ENCODE data around the gene LTBR. TPM values are rescaled to one million over a fixed set of nuclear protein-coding genes. Genes with fewer than 3 reads are reported as not detected.
A peak's percentile ranks its signal among the peaks of the same experiment; 100 is the strongest.

LTBR gene
- total RNA-seq, 5 donors from 2014 or later (not counting 1 experiment from before 2014, with no cell fraction given): 0.56 to 1.6 (median 1.2) TPM; not detected in 1

DNA sequence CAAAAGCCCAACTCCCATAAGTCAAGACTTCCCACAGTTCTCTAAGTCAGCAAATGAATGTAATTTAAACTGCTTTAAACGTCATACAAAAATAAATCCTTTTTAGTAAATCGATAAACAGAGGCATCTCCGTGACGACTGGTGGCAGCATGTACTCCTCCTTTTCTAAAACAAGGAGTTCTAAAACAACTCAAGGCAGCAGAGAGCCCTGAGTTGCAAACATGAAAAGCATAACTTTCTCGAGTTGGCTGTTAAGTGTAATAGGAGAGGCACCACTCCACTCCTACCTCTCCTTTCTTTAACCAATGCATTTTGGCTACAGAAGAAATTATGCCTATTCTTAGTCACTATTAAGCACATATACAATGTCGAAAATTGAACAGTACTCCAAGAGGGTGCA, 22.0 kb downstream of the LTBR start:
- Mint-ChIP-seq H3K4me3 (no peak overlapping the region), H3K4me1 (no peaks in the 10 kb centered on the region), H3K27me3 (peaks cover 0 to 3% of the 10 kb centered on the region in 2 donors), H3K9me3 (no peaks in the 10 kb centered on the region), H3K36me3 (no peaks in the 10 kb centered on the region), H3K27ac (no peak overlapping the region)
- ChIA-PET CTCF (interaction anchor here in 1 of 2 donors (0.7 kb wide), 1 partner anchor 208 kb away, joined by 4 read pairs; no protein-coding TSS in a partner anchor), POLR2A (no interaction called here)
- DNase-seq (no peak), ATAC-seq (replicated peaks in 1 of 4) (no peak)
- no peaks in the 10 kb centered on the region for H3K4me1 ChIP-seq (ENCODE audit: control insufficient read depth in 1 of 2, extremely low read depth in 1 of 2, insufficient read depth in 2 of 2, low read length in 2 of 2)
- H3K9me3 ChIP-seq: no peaks in the 10 kb centered on the region
- H3K27ac ChIP-seq (ENCODE audit: low read length): no peak overlapping the region
- no peaks in the 10 kb centered on the region for H3K27me3 ChIP-seq (replicated peaks in 1 of 2; ENCODE audit: control insufficient read depth in 2 of 2, extremely low read depth in 1 of 2, insufficient read depth in 2 of 2, low read length in 1 of 2)
- no peak overlapping the region for H3K4me3 ChIP-seq (ENCODE audit: control insufficient read depth in 1 of 2, extremely low read depth in 1 of 2, low read length in 1 of 2)
- WGBS (ENCODE audit: insufficient coverage): no CpG with 5 or more reads among the region's 6 CpGs
- no peaks in the 10 kb centered on the region for H3K36me3 ChIP-seq (ENCODE audit: control insufficient read depth in 2 of 2, extremely low read depth in 1 of 2, insufficient read depth in 1 of 2, low read length in 1 of 2)

DNA sequence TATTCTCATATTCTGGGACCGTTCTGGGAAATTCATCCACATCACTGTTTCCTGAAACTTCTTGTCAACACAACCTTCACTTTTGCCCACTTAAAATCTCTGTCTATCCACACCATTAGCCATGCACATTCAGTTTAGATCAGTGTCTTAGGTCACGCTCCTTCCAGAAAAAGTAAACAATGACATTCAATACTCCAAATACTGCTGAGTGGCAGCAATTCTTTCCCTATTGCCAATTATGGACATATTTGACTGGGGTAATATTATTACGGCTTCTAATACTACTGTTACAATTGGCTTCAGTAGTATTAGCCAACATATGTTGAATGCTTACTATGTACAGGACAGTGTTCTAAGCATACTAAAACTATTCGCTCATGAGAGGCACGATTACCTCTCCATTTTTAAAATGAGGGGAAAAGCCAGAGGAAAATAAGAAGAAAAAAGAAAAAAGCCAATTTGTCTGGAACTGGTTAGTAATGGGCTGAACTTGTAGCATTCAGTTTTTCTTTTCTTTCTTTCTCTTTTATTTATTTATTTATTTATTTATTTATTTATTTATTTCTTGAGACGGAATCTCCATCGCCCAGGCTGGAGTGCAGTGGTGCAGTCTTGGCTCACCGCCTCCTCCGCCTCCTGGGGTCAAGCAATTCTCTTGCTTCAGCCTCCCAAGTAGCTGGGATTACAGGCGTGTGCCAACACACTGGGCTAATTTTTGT, 23.4 kb downstream of the LTBR start:
- H3K4me1 ChIP-seq (ENCODE audit: control insufficient read depth in 1 of 2, extremely low read depth in 1 of 2, insufficient read depth in 2 of 2, low read length in 2 of 2): no peaks in the 10 kb centered on the region
- no peaks in the 10 kb centered on the region for H3K4me1 Mint-ChIP-seq
- no peak overlapping the region for H3K27ac ChIP-seq (ENCODE audit: low read length)
- ChIA-PET POLR2A (interaction anchor here in 1 of 2 donors (0.6 kb wide), 1 partner anchor 1893 kb away, joined by 3 read pairs; no protein-coding TSS in a partner anchor), CTCF (interaction anchor here in 1 of 2 donors (0.7 kb wide), 1 partner anchor 748 kb away, joined by 4 read pairs; no protein-coding TSS in a partner anchor)
- no peaks in the 10 kb centered on the region for H3K36me3 ChIP-seq (ENCODE audit: control insufficient read depth in 2 of 2, extremely low read depth in 1 of 2, insufficient read depth in 1 of 2, low read length in 1 of 2)
- ATAC-seq (replicated peaks in 1 of 4): no peak
- H3K27me3 ChIP-seq (replicated peaks in 1 of 2; ENCODE audit: control insufficient read depth in 2 of 2, extremely low read depth in 1 of 2, insufficient read depth in 2 of 2, low read length in 1 of 2): no peaks in the 10 kb centered on the region
- no peaks in the 10 kb centered on the region for H3K36me3 Mint-ChIP-seq
- no peaks in the 10 kb centered on the region for H3K9me3 Mint-ChIP-seq
- no peak overlapping the region for H3K27ac Mint-ChIP-seq
- H3K27me3 Mint-ChIP-seq: peaks cover 0 to 3% of the 10 kb centered on the region in 2 donors
- DNase-seq: no peak
- H3K4me3 Mint-ChIP-seq: no peak overlapping the region
- no peak overlapping the region for H3K4me3 ChIP-seq (ENCODE audit: control insufficient read depth in 1 of 2, extremely low read depth in 1 of 2, low read length in 1 of 2)
- WGBS (ENCODE audit: insufficient coverage): 100% methylated on average over 4 of the region's 10 CpGs
- no peaks in the 10 kb centered on the region for H3K9me3 ChIP-seq

DNA sequence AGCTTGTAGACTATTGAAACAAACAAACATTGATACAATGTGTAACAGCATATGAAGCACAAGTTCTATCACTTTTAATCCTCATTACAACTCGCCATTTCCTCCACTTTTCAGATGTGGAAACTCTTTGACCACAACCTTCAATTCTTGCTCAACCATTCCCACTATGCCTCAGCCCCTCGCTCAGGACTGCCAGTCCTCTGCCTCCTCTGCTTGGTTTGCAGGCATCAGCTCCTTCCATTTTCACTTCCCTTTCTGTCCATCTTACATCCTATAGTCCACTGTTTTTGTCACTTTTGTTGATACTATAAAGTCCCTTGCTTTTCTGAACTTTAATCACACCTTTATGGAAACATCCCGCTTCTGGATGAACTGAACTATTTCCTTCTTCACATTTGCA, 32.6 kb downstream of the LTBR start:
- no peaks in the 10 kb centered on the region for H3K36me3 ChIP-seq (ENCODE audit: control insufficient read depth in 2 of 2, extremely low read depth in 1 of 2, insufficient read depth in 1 of 2, low read length in 1 of 2)
- no peaks in the 10 kb centered on the region for H3K9me3 Mint-ChIP-seq
- WGBS (ENCODE audit: insufficient coverage): 47% methylated on average over 3 of the region's 3 CpGs
- peaks cover 0 to 4% of the 10 kb centered on the region in 2 donors for H3K27me3 Mint-ChIP-seq
- H3K4me1 Mint-ChIP-seq: no peaks in the 10 kb centered on the region
- H3K27ac Mint-ChIP-seq: no peak overlapping the region
- H3K4me3 ChIP-seq (ENCODE audit: control insufficient read depth in 1 of 2, extremely low read depth in 1 of 2, low read length in 1 of 2): no peak overlapping the region
- POLR2A ChIA-PET: no interaction called here
- H3K27ac ChIP-seq (ENCODE audit: low read length): no peak overlapping the region
- ATAC-seq (replicated peaks in 1 of 4) (no peak), DNase-seq (no peak)
- H3K9me3 ChIP-seq: no peaks in the 10 kb centered on the region
- no peaks in the 10 kb centered on the region for H3K36me3 Mint-ChIP-seq
- no peaks in the 10 kb centered on the region for H3K4me1 ChIP-seq (ENCODE audit: control insufficient read depth in 1 of 2, extremely low read depth in 1 of 2, insufficient read depth in 2 of 2, low read length in 2 of 2)
- CTCF ChIA-PET: interaction anchor here in 1 of 2 donors (0.7 kb wide), 1 partner anchor 85 kb away, joined by 3 read pairs; no protein-coding TSS in a partner anchor
- H3K4me3 Mint-ChIP-seq: no peak overlapping the region
- peaks cover 0 to 4% of the 10 kb centered on the region in 2 experiments for H3K27me3 ChIP-seq (replicated peaks in 1 of 2; ENCODE audit: control insufficient read depth in 2 of 2, extremely low read depth in 1 of 2, insufficient read depth in 2 of 2, low read length in 1 of 2)

DNA sequence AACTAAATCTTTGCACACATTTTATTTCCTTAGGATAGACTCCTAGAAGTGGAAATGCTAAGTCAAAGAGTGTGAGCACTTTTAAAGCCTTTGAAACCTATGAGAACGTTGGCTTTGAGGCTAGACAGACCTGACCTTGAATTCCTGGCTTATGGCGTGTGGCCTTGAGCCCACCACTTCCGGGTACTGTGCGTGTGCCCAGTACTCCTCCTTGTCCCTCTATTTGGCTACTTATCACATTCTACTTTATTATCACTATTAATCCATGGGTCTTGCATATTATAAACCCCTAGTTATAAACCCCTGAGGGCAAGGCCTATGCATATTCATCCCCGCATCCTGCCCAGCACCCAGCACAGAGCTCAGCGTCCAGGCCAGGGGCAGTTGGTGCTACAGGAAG, 34.8 kb downstream of the LTBR start:
- Histone ChIP-seq H3K9me3 (no peaks in the 10 kb centered on the region), H3K36me3 (ENCODE audit: control insufficient read depth in 2 of 2, extremely low read depth in 1 of 2, insufficient read depth in 1 of 2, low read length in 1 of 2) (no peaks in the 10 kb centered on the region), H3K4me1 (ENCODE audit: control insufficient read depth in 1 of 2, extremely low read depth in 1 of 2, insufficient read depth in 2 of 2, low read length in 2 of 2) (peaks cover 2 to 5% of the 10 kb centered on the region in 2 experiments), H3K27ac (ENCODE audit: low read length) (no peak overlapping the region), H3K27me3 (replicated peaks in 1 of 2; ENCODE audit: control insufficient read depth in 2 of 2, extremely low read depth in 1 of 2, insufficient read depth in 2 of 2, low read length in 1 of 2) (peaks cover 0 to 4% of the 10 kb centered on the region in 2 experiments), H3K4me3 (ENCODE audit: control insufficient read depth in 1 of 2, extremely low read depth in 1 of 2, low read length in 1 of 2) (no peak overlapping the region)
- DNase-seq (no peak), ATAC-seq (replicated peaks in 1 of 4) (no peak)
- WGBS (ENCODE audit: insufficient coverage): 95% methylated on average over 3 of the region's 6 CpGs
- H3K4me3 Mint-ChIP-seq: no peak overlapping the region
- H3K27me3 Mint-ChIP-seq: peaks cover 0 to 4% of the 10 kb centered on the region in 2 donors
- H3K4me1 Mint-ChIP-seq: peaks cover 7% of the 10 kb centered on the region in 3 donors
- H3K9me3 Mint-ChIP-seq: no peaks in the 10 kb centered on the region
- H3K27ac Mint-ChIP-seq: no peak overlapping the region
- CTCF ChIA-PET: no interaction called here
- no peaks in the 10 kb centered on the region for H3K36me3 Mint-ChIP-seq
- POLR2A ChIA-PET: no interaction called here

DNA sequence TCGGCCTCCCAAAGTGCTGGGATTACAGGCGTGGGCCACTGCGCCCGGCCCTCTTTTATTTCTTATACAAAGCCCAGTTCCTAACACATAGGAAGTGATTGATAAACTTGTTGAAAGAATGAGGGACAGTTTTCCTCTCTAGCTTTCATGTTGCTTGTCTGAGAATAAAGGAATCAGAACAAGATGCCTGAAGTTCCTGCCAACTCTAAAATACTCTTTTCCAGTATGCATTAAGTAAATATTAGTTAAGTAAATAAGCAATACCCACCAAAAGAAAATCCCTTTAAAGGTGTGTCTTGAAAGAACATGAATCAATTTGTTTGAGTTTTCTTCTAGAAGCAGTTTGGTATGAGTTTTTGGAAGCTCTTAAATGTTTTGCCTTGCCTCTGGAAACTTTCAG, 36.4 kb downstream of the LTBR start:
- no peaks in the 10 kb centered on the region for H3K9me3 Mint-ChIP-seq
- H3K36me3 Mint-ChIP-seq: no peaks in the 10 kb centered on the region
- POLR2A ChIA-PET: interaction anchor here in 1 of 2 donors (0.6 kb wide), 2 partner anchors 90 to 117 kb away, joined by 3 to 4 read pairs; no protein-coding TSS in a partner anchor
- Histone ChIP-seq H3K27me3 (replicated peaks in 1 of 2; ENCODE audit: control insufficient read depth in 2 of 2, extremely low read depth in 1 of 2, insufficient read depth in 2 of 2, low read length in 1 of 2) (peaks cover 0 to 4% of the 10 kb centered on the region in 2 experiments), H3K9me3 (no peaks in the 10 kb centered on the region), H3K4me1 (ENCODE audit: control insufficient read depth in 1 of 2, extremely low read depth in 1 of 2, insufficient read depth in 2 of 2, low read length in 2 of 2) (peaks cover 4 to 15% of the 10 kb centered on the region in 2 experiments), H3K36me3 (ENCODE audit: control insufficient read depth in 2 of 2, extremely low read depth in 1 of 2, insufficient read depth in 1 of 2, low read length in 1 of 2) (no peaks in the 10 kb centered on the region), H3K4me3 (ENCODE audit: control insufficient read depth in 1 of 2, extremely low read depth in 1 of 2, low read length in 1 of 2) (no peak overlapping the region), H3K27ac (ENCODE audit: low read length) (no peak overlapping the region)
- peaks cover 0 to 4% of the 10 kb centered on the region in 2 donors for H3K27me3 Mint-ChIP-seq
- H3K4me1 Mint-ChIP-seq: peaks cover 10 to 16% (median 14%) of the 10 kb centered on the region in 3 donors
- DNase-seq (no peak), ATAC-seq (replicated peaks in 1 of 4) (no peak)
- no CpG with 5 or more reads among the region's 4 CpGs for WGBS (ENCODE audit: insufficient coverage)
- CTCF ChIA-PET: interaction anchor here in 1 of 2 donors (0.7 kb wide), 1 partner anchor 117 kb away, joined by 7 read pairs; no protein-coding TSS in a partner anchor
- no peak overlapping the region for H3K27ac Mint-ChIP-seq
- H3K4me3 Mint-ChIP-seq: no peak overlapping the region

DNA sequence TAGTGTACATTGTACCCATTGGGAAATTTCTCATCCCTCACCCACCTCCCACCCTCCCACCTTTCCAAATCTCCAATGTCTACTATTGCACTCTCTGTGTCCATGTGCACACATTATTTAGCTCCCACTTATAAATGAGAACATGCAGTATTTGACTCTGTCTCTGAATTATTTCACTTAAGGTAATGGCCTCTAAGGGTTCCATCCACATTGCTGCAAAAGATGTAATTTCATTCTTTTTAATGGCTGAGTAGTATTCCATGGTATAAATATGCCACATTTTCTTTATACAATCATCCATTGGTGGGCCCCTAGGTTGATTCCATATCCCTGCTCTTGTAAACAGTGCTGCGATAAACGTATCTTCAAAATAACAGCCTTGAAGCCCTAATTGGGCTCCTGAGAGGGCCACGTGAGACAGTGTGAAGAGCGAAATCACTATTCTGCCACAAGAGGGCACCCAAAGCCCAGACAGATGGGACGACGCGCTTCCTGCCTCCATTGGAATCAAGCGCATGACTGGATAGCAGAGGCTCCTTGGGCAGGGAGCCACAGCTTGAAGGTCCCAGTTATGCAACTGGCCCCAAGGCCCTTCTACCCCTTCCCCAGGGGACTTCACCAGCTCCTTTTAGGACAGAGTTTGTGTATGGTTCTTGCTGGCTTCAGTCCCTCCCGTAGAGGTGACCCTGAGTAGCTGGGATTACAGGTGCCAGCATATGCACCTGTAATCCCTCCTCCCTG, 39.5 kb downstream of the LTBR start:
- DNase-seq (peak; percentile 56 to 95 (median 73)), ATAC-seq (replicated peaks in 1 of 4) (peak; percentile 74 to 82 (median 75))
- peaks cover 0 to 2% of the 10 kb centered on the region in 2 donors for H3K27me3 Mint-ChIP-seq
- Histone ChIP-seq H3K4me1 (ENCODE audit: control insufficient read depth in 1 of 2, extremely low read depth in 1 of 2, insufficient read depth in 2 of 2, low read length in 2 of 2) (peaks cover 24 to 43% of the 10 kb centered on the region in 2 experiments), H3K4me3 (ENCODE audit: control insufficient read depth in 1 of 2, extremely low read depth in 1 of 2, low read length in 1 of 2) (no peak overlapping the region), H3K27me3 (replicated peaks in 1 of 2; ENCODE audit: control insufficient read depth in 2 of 2, extremely low read depth in 1 of 2, insufficient read depth in 2 of 2, low read length in 1 of 2) (no peaks in the 10 kb centered on the region), H3K9me3 (no peaks in the 10 kb centered on the region), H3K36me3 (ENCODE audit: control insufficient read depth in 2 of 2, extremely low read depth in 1 of 2, insufficient read depth in 1 of 2, low read length in 1 of 2) (no peaks in the 10 kb centered on the region), H3K27ac (ENCODE audit: low read length) (peak overlapping the region; percentile 3)
- H3K9me3 Mint-ChIP-seq: no peaks in the 10 kb centered on the region
- 0% methylated on average over 4 of the region's 9 CpGs for WGBS (ENCODE audit: insufficient coverage)
- H3K4me3 Mint-ChIP-seq: peak overlapping the region in 1 of 3 donors; percentile 44
- ChIA-PET CTCF (interaction anchor here (0.6 to 4.9 kb wide), 17 partner anchors 11 to 132 kb away, joined by 3 to 45 read pairs (median 4); partner anchors contain the start of gene VAMP1 (in 1 of the 2)), POLR2A (interaction anchor here (0.7 to 1.4 kb wide), 4 partner anchors 40 to 48 kb away, joined by 3 to 6 read pairs (median 4); partner anchors contain the start of gene VAMP1 (in 1 of the 2))
- H3K36me3 Mint-ChIP-seq: no peaks in the 10 kb centered on the region
- H3K4me1 Mint-ChIP-seq: peaks cover 37 to 44% (median 38%) of the 10 kb centered on the region in 3 donors
- peak overlapping the region; percentile 54 to 83 for H3K27ac Mint-ChIP-seq
